H1 (cell line): Measurements from ENCODE around the gene WSCD2.

ENCODE experiments used
- CTCF ChIP-seq, 3 experiments: IDR thresholded peaks; 1 replicate in 2 of 3; 2 replicates in 1 of 3; pipeline versions ENCODE4 v1.5.1 to v1.6.1; 2011; ENCODE audit warnings: low read length in 3 of 3, mild to moderate bottlenecking in 3 of 3, inconsistent platforms in 2 of 3, low read depth in 1 of 3, moderate library complexity in 1 of 3; ENCODE audit not compliant: insufficient read depth in 1 of 3; ENCODE audit errors: control extremely low read depth in 1 of 3
- TF ChIP-seq, protein P1 (sequence below): IDR thresholded peaks from 2 replicates; pipeline ENCODE4 v1.6.1; 2012; ENCODE audit warnings: inconsistent platforms

GRCh38 chr12:108257610-108258106, 128.6 kb downstream of the WSCD2 start:
- TF ChIP-seq, protein P1, sequence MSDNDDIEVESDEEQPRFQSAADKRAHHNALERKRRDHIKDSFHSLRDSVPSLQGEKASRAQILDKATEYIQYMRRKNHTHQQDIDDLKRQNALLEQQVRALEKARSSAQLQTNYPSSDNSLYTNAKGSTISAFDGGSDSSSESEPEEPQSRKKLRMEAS = no peak
- no peak for TF ChIP-seq CTCF (IDR thresholded peaks at IDR 0.05; ENCODE audit: control extremely low read depth in 1 of 3, insufficient read depth in 1 of 3, low read depth in 1 of 3, low read length in 3 of 3)
